ENCODE measurements around the gene CYTH1. TPM values are rescaled to one million over a fixed set of nuclear protein-coding genes. Genes with fewer than 3 reads are reported as not detected.

The CYTH1 gene
- total and polyA plus RNA-seq, 3 experiments from 2014 or later, result 115 to 279 (median 129) TPM

- CTCF ChIA-PET, result no interaction called here
- POLR2A ChIA-PET, result interaction anchor here (0.9 kb wide), 1 partner anchor 12 kb away, joined by 3 read pairs; no protein-coding TSS in a partner anchor
- Histone ChIP-seq H3K27ac (ENCODE audit: low read depth, low read length) (no peak overlapping the region), H3K9me3 (ENCODE audit: low read length) (no peaks in the 10 kb centered on the region), H3K27me3 (ENCODE audit: insufficient read depth, low read length, poor library complexity, severe bottlenecking) (no peaks in the 10 kb centered on the region), H3K4me1 (ENCODE audit: insufficient read depth, low read length) (peaks cover 21% of the 10 kb centered on the region), H3K4me3 (ENCODE audit: low read length) (no peak overlapping the region), H3K36me3 (ENCODE audit: insufficient read depth, low read length) (peaks cover 65% of the 10 kb centered on the region)
- Mint-ChIP-seq H3K27ac (no peak overlapping the region), H3K9me3 (no peaks in the 10 kb centered on the region), H3K27me3 (no peaks in the 10 kb centered on the region), H3K4me1 (peaks cover 28 to 39% (median 37%) of the 10 kb centered on the region in 3 donors), H3K36me3 (peaks cover 10 to 92% (median 26%) of the 10 kb centered on the region in 3 donors), H3K4me3 (no peak overlapping the region)
- no peak for DNase-seq
These were observed 77.0 kb downstream of the CYTH1 start for GRCh38 chr17:78705071-78705470.

- peaks cover 10 to 92% (median 28%) of the 10 kb centered on the region in 3 donors for H3K36me3 Mint-ChIP-seq
These were observed 77.5 kb downstream of the CYTH1 start for GRCh38 chr17:78704594-78704993.

GRCh38 chr17:78697554-78698343 is 84.3 kb downstream of the CYTH1 start:
- no peak for DNase-seq
- no peaks in the 10 kb centered on the region for H3K9me3 Mint-ChIP-seq
- H3K4me1 Mint-ChIP-seq, result peaks cover 5 to 14% (median 10%) of the 10 kb centered on the region in 3 donors
- Histone ChIP-seq H3K4me3 (ENCODE audit: low read length) (no peak overlapping the region), H3K36me3 (ENCODE audit: insufficient read depth, low read length) (peaks cover 86% of the 10 kb centered on the region), H3K4me1 (ENCODE audit: insufficient read depth, low read length) (no peaks in the 10 kb centered on the region), H3K27ac (ENCODE audit: low read depth, low read length) (no peak overlapping the region), H3K9me3 (ENCODE audit: low read length) (no peaks in the 10 kb centered on the region), H3K27me3 (ENCODE audit: insufficient read depth, low read length, poor library complexity, severe bottlenecking) (no peaks in the 10 kb centered on the region)
- H3K27ac Mint-ChIP-seq, result peak overlapping the region in 7 of 8 donors; percentile 44 to 86 (median 76)
- ChIA-PET POLR2A (interaction anchor here (0.7 kb wide), 1 partner anchor 1674 kb away, joined by 6 read pairs; no protein-coding TSS in a partner anchor), CTCF (interaction anchor here (0.7 kb wide), 1 partner anchor 15 kb away, joined by 3 read pairs; no protein-coding TSS in a partner anchor)
- H3K36me3 Mint-ChIP-seq, result peaks cover 33 to 98% (median 48%) of the 10 kb centered on the region in 3 donors
- H3K27me3 Mint-ChIP-seq, result no peaks in the 10 kb centered on the region
- peak overlapping the region in 1 of 7 donors; percentile 19 for H3K4me3 Mint-ChIP-seq

More at GRCh38 chr17:78704594-78704993, 77.5 kb downstream of the CYTH1 start:
- no peak for DNase-seq
- Histone ChIP-seq H3K27me3 (ENCODE audit: insufficient read depth, low read length, poor library complexity, severe bottlenecking) (no peaks in the 10 kb centered on the region), H3K36me3 (ENCODE audit: insufficient read depth, low read length) (peaks cover 69% of the 10 kb centered on the region), H3K4me3 (ENCODE audit: low read length) (no peak overlapping the region), H3K9me3 (ENCODE audit: low read length) (no peaks in the 10 kb centered on the region), H3K27ac (ENCODE audit: low read depth, low read length) (no peak overlapping the region), H3K4me1 (ENCODE audit: insufficient read depth, low read length) (peaks cover 17% of the 10 kb centered on the region)
- POLR2A ChIA-PET, result interaction anchor here (0.9 kb wide), 1 partner anchor 12 kb away, joined by 3 read pairs; no protein-coding TSS in a partner anchor
- Mint-ChIP-seq H3K27me3 (no peaks in the 10 kb centered on the region), H3K4me3 (peak overlapping the region in 1 of 7 donors; percentile 36), H3K4me1 (peaks cover 23 to 34% (median 32%) of the 10 kb centered on the region in 3 donors), H3K27ac (peak overlapping the region in 3 of 8 donors; percentile 1 to 64 (median 36)), H3K9me3 (no peaks in the 10 kb centered on the region)
- CTCF ChIA-PET, result no interaction called here

- H3K4me3 ChIP-seq (ENCODE audit: low read length), result no peak overlapping the region
- H3K27ac Mint-ChIP-seq, result peak overlapping the region in 6 of 8 donors; percentile 23 to 86 (median 64)
These were observed 85.0 kb downstream of the CYTH1 start for GRCh38 chr17:78697122-78697521.

GRCh38 chr17:78696016-78696982 is 85.8 kb downstream of the CYTH1 start:
- Histone ChIP-seq H3K27me3 (ENCODE audit: insufficient read depth, low read length, poor library complexity, severe bottlenecking) (no peaks in the 10 kb centered on the region), H3K36me3 (ENCODE audit: insufficient read depth, low read length) (peaks cover 85% of the 10 kb centered on the region), H3K27ac (ENCODE audit: low read depth, low read length) (no peak overlapping the region), H3K4me1 (ENCODE audit: insufficient read depth, low read length) (no peaks in the 10 kb centered on the region), H3K9me3 (ENCODE audit: low read length) (no peaks in the 10 kb centered on the region), H3K4me3 (ENCODE audit: low read length) (no peak overlapping the region)
- H3K4me3 Mint-ChIP-seq, result peak overlapping the region in 1 of 7 donors; percentile 16
- H3K36me3 Mint-ChIP-seq, result peaks cover 32 to 98% (median 50%) of the 10 kb centered on the region in 3 donors
- POLR2A ChIA-PET, result no interaction called here
- peaks cover 5 to 23% (median 11%) of the 10 kb centered on the region in 3 donors for H3K4me1 Mint-ChIP-seq
- H3K9me3 Mint-ChIP-seq, result no peaks in the 10 kb centered on the region
- DNase-seq, result no peak
- CTCF ChIA-PET, result no interaction called here
- no peaks in the 10 kb centered on the region for H3K27me3 Mint-ChIP-seq
- H3K27ac Mint-ChIP-seq, result peak overlapping the region in 5 of 8 donors; percentile 36 to 86 (median 56)

More at GRCh38 chr17:78697122-78697521, 85.0 kb downstream of the CYTH1 start:
- no peak for DNase-seq
- CTCF ChIA-PET, result interaction anchor here (0.7 kb wide), 1 partner anchor 15 kb away, joined by 3 read pairs; no protein-coding TSS in a partner anchor
- H3K9me3 ChIP-seq (ENCODE audit: low read length), result no peaks in the 10 kb centered on the region
- POLR2A ChIA-PET, result interaction anchor here (0.7 kb wide), 1 partner anchor 1674 kb away, joined by 6 read pairs; no protein-coding TSS in a partner anchor
- Mint-ChIP-seq H3K9me3 (no peaks in the 10 kb centered on the region), H3K36me3 (peaks cover 33 to 98% (median 51%) of the 10 kb centered on the region in 3 donors), H3K27me3 (no peaks in the 10 kb centered on the region), H3K4me1 (peaks cover 5 to 19% (median 11%) of the 10 kb centered on the region in 3 donors), H3K4me3 (no peak overlapping the region)
- H3K36me3 ChIP-seq (ENCODE audit: insufficient read depth, low read length), result peaks cover 86% of the 10 kb centered on the region
- no peaks in the 10 kb centered on the region for H3K27me3 ChIP-seq (ENCODE audit: insufficient read depth, low read length, poor library complexity, severe bottlenecking)
- H3K27ac ChIP-seq (ENCODE audit: low read depth, low read length), result no peak overlapping the region
- H3K4me1 ChIP-seq (ENCODE audit: insufficient read depth, low read length), result no peaks in the 10 kb centered on the region

- H3K9me3 ChIP-seq (ENCODE audit: low read length), result no peaks in the 10 kb centered on the region
- no peak overlapping the region for H3K4me3 ChIP-seq (ENCODE audit: low read length)
- POLR2A ChIA-PET, result no interaction called here
- Mint-ChIP-seq H3K27me3 (no peaks in the 10 kb centered on the region), H3K9me3 (no peaks in the 10 kb centered on the region), H3K36me3 (peaks cover 31 to 98% (median 50%) of the 10 kb centered on the region in 3 donors), H3K27ac (peak overlapping the region in 6 of 8 donors; percentile 0 to 86 (median 26)), H3K4me1 (peaks cover 5 to 23% (median 11%) of the 10 kb centered on the region in 3 donors), H3K4me3 (peak overlapping the region in 1 of 7 donors; percentile 59)
- H3K36me3 ChIP-seq (ENCODE audit: insufficient read depth, low read length), result peaks cover 81% of the 10 kb centered on the region
- no peaks in the 10 kb centered on the region for H3K27me3 ChIP-seq (ENCODE audit: insufficient read depth, low read length, poor library complexity, severe bottlenecking)
- DNase-seq, result no peak
- CTCF ChIA-PET, result no interaction called here
- no peaks in the 10 kb centered on the region for H3K4me1 ChIP-seq (ENCODE audit: insufficient read depth, low read length)
- no peak overlapping the region for H3K27ac ChIP-seq (ENCODE audit: low read depth, low read length)
These were observed 87.1 kb downstream of the CYTH1 start for GRCh38 chr17:78694805-78695531.
